Measurements from ENCODE around the gene LCN12. TPM values are rescaled to one million over a fixed set of nuclear protein-coding genes. Genes with fewer than 3 reads are reported as not detected.

The LCN12 gene
- total and polyA plus RNA-seq, 4 donors, result 0.71 to 3.3 (median 1.6) TPM; not detected in 1

Other genes starting within 250 kb of the LCN12 start
Only the 30 nearest of the 33 such genes appear.
- 10 to 100 TPM; 11.4 to 13.4 TPM for gene LCN10, start 209.3 kb upstream of the LCN12 start, total RNA-seq
- gene LCN10, start 209.3 kb upstream of the LCN12 start, polyA plus RNA-seq, result 1 to 10 TPM in 1 of 2 donors, under 1 TPM in 1; 0.25 to 2.1 TPM
- 10 to 100 TPM; 17.4 to 24.2 TPM for gene LCN6, start 203.7 kb upstream of the LCN12 start, total RNA-seq
- gene LCN6, start 203.7 kb upstream of the LCN12 start, polyA plus RNA-seq, result 1 to 10 TPM in 1 of 2 donors, not detected in 1; 2.5 TPM
- gene LCN8, start 194.0 kb upstream of the LCN12 start, total RNA-seq, result not detected
- gene LCN8, start 194.0 kb upstream of the LCN12 start, polyA plus RNA-seq, result under 1 TPM in 1 of 2 donors, not detected in 1; 0.10 TPM
- gene LCN15, start 187.8 kb upstream of the LCN12 start, total RNA-seq, result not detected
- gene LCN15, start 187.8 kb upstream of the LCN12 start, polyA plus RNA-seq, result under 1 TPM in 1 of 2 donors, not detected in 1; 0.88 TPM
- gene TMEM141, start 160.9 kb upstream of the LCN12 start, total RNA-seq, result 10 to 100 TPM; 26.6 to 27.0 TPM
- 10 to 100 TPM; 57.0 to 95.8 TPM for gene TMEM141, start 160.9 kb upstream of the LCN12 start, polyA plus RNA-seq
- gene CCDC183, start 155.9 kb upstream of the LCN12 start, total RNA-seq, result under 1 TPM; 0.45 to 0.58 TPM
- gene CCDC183, start 155.9 kb upstream of the LCN12 start, polyA plus RNA-seq, result under 1 TPM; 0.46 to 0.50 TPM
- gene RABL6, start 144.3 kb upstream of the LCN12 start, total RNA-seq, result 10 to 100 TPM; 47.2 to 52.0 TPM
- gene RABL6, start 144.3 kb upstream of the LCN12 start, polyA plus RNA-seq, result 10 to 100 TPM; 31.3 to 76.1 TPM
- 1 to 10 TPM; 6.1 to 6.2 TPM for gene AJM1, start 109.8 kb upstream of the LCN12 start, total RNA-seq
- gene AJM1, start 109.8 kb upstream of the LCN12 start, polyA plus RNA-seq, result 10 to 100 TPM in 1 of 2 donors, under 1 TPM in 1; 0.63 to 26.9 TPM
- 10 to 100 TPM; 65.6 to 84.1 TPM for gene PHPT1, start 102.9 kb upstream of the LCN12 start, total RNA-seq
- gene PHPT1, start 102.9 kb upstream of the LCN12 start, polyA plus RNA-seq, result 100 to 1,000 TPM; 129 to 165 TPM
- gene MAMDC4, start 99.9 kb upstream of the LCN12 start, total RNA-seq, result 1 to 10 TPM; 2.4 to 5.0 TPM
- 10 to 100 TPM in 1 of 2 donors, 1 to 10 TPM in 1; 2.6 to 19.0 TPM for gene MAMDC4, start 99.9 kb upstream of the LCN12 start, polyA plus RNA-seq
- 100 to 1,000 TPM; 193 to 223 TPM for gene EDF1, start 86.0 kb upstream of the LCN12 start, total RNA-seq
- 100 to 1,000 TPM; 421 to 505 TPM for gene EDF1, start 86.0 kb upstream of the LCN12 start, polyA plus RNA-seq
- 10 to 100 TPM in 1 of 2 donors, 1 to 10 TPM in 1; 9.1 to 22.1 TPM for gene TRAF2, start 65.8 kb upstream of the LCN12 start, total RNA-seq
- gene TRAF2, start 65.8 kb upstream of the LCN12 start, polyA plus RNA-seq, result 10 to 100 TPM in 1 of 2 donors, 1 to 10 TPM in 1; 4.8 to 14.0 TPM
- gene FBXW5, start 7.5 kb upstream of the LCN12 start, total RNA-seq, result 100 to 1,000 TPM in 1 of 2 donors, 10 to 100 TPM in 1; 92.5 to 107 TPM
- gene FBXW5, start 7.5 kb upstream of the LCN12 start, polyA plus RNA-seq, result 100 to 1,000 TPM; 111 to 191 TPM
- 1 to 10 TPM in 1 of 2 donors, under 1 TPM in 1; 0.90 to 1.1 TPM for gene C8G, start 7.0 kb upstream of the LCN12 start, total RNA-seq
- gene C8G, start 7.0 kb upstream of the LCN12 start, polyA plus RNA-seq, result 1 to 10 TPM; 1.8 to 3.1 TPM
- 100 to 1,000 TPM; 128 to 145 TPM for gene PTGDS, start 25.2 kb downstream of the LCN12 start, total RNA-seq
- gene PTGDS, start 25.2 kb downstream of the LCN12 start, polyA plus RNA-seq, result 10 to 100 TPM; 12.2 to 13.9 TPM
- gene LCNL1, start 30.7 kb downstream of the LCN12 start, total RNA-seq, result 1 to 10 TPM in 1 of 2 donors, under 1 TPM in 1; 0.36 to 1.1 TPM
- under 1 TPM in 1 of 2 donors, not detected in 1; 0.15 TPM for gene LCNL1, start 30.7 kb downstream of the LCN12 start, polyA plus RNA-seq
- gene PAXX, start 40.1 kb downstream of the LCN12 start, total RNA-seq, result 10 to 100 TPM; 27.8 to 42.0 TPM
- 100 to 1,000 TPM in 1 of 2 donors, 10 to 100 TPM in 1; 39.9 to 192 TPM for gene PAXX, start 40.1 kb downstream of the LCN12 start, polyA plus RNA-seq
- gene CLIC3, start 44.3 kb downstream of the LCN12 start, total RNA-seq, result 1 to 10 TPM; 3.8 to 7.0 TPM
- gene CLIC3, start 44.3 kb downstream of the LCN12 start, polyA plus RNA-seq, result 1 to 10 TPM; 1.6 to 6.7 TPM
- gene ABCA2, start 76.0 kb downstream of the LCN12 start, total RNA-seq, result 10 to 100 TPM; 27.3 to 60.0 TPM
- gene ABCA2, start 76.0 kb downstream of the LCN12 start, polyA plus RNA-seq, result 10 to 100 TPM in 1 of 2 donors, 1 to 10 TPM in 1; 9.0 to 48.1 TPM
- gene FUT7, start 79.8 kb downstream of the LCN12 start, total RNA-seq, result under 1 TPM; 0.27 to 0.68 TPM
- not detected for gene FUT7, start 79.8 kb downstream of the LCN12 start, polyA plus RNA-seq
- 100 to 1,000 TPM in 1 of 2 donors, 10 to 100 TPM in 1; 99.3 to 217 TPM for gene NPDC1, start 93.9 kb downstream of the LCN12 start, total RNA-seq
- 100 to 1,000 TPM in 1 of 2 donors, 10 to 100 TPM in 1; 26.5 to 190 TPM for gene NPDC1, start 93.9 kb downstream of the LCN12 start, polyA plus RNA-seq
- 1 to 10 TPM in 1 of 2 donors, under 1 TPM in 1; 0.16 to 1.7 TPM for gene ENTPD2, start 101.8 kb downstream of the LCN12 start, total RNA-seq
- gene ENTPD2, start 101.8 kb downstream of the LCN12 start, polyA plus RNA-seq, result not detected
- under 1 TPM; 0.26 to 0.60 TPM for gene SAPCD2, start 118.3 kb downstream of the LCN12 start, total RNA-seq
- under 1 TPM in 1 of 2 donors, not detected in 1; 0.50 TPM for gene SAPCD2, start 118.3 kb downstream of the LCN12 start, polyA plus RNA-seq
- 10 to 100 TPM in 1 of 2 donors, 1 to 10 TPM in 1; 7.9 to 20.6 TPM for gene UAP1L1, start 125.2 kb downstream of the LCN12 start, total RNA-seq
- 10 to 100 TPM in 1 of 2 donors, 1 to 10 TPM in 1; 4.1 to 13.2 TPM for gene UAP1L1, start 125.2 kb downstream of the LCN12 start, polyA plus RNA-seq
- gene MAN1B1, start 134.7 kb downstream of the LCN12 start, total RNA-seq, result 10 to 100 TPM; 28.4 to 52.2 TPM
- gene MAN1B1, start 134.7 kb downstream of the LCN12 start, polyA plus RNA-seq, result 100 to 1,000 TPM in 1 of 2 donors, 10 to 100 TPM in 1; 21.2 to 104 TPM
- gene DPP7, start 162.5 kb downstream of the LCN12 start, total RNA-seq, result 100 to 1,000 TPM in 1 of 2 donors, 10 to 100 TPM in 1; 97.4 to 153 TPM
- 100 to 1,000 TPM in 1 of 2 donors, 10 to 100 TPM in 1; 98.8 to 598 TPM for gene DPP7, start 162.5 kb downstream of the LCN12 start, polyA plus RNA-seq
- not detected for gene GRIN1, start 186.9 kb downstream of the LCN12 start, total RNA-seq
- gene GRIN1, start 186.9 kb downstream of the LCN12 start, polyA plus RNA-seq, result not detected
- gene LRRC26, start 217.8 kb downstream of the LCN12 start, total RNA-seq, result not detected
- gene LRRC26, start 217.8 kb downstream of the LCN12 start, polyA plus RNA-seq, result not detected
- not detected for gene TMEM210, start 219.8 kb downstream of the LCN12 start, total RNA-seq
- not detected for gene TMEM210, start 219.8 kb downstream of the LCN12 start, polyA plus RNA-seq
- 10 to 100 TPM; 38.7 to 54.0 TPM for gene ANAPC2, start 236.3 kb downstream of the LCN12 start, total RNA-seq
- gene ANAPC2, start 236.3 kb downstream of the LCN12 start, polyA plus RNA-seq, result 10 to 100 TPM; 13.3 to 84.5 TPM

All from aorta (tissue), 4 donors.